Ishikawa (cell line): ENCODE results near the gene EIF3L.

Experiments used
- CEBPB ChIP-seq: IDR thresholded peaks from 2 replicates; pipeline ENCODE4 v1.6.1; 2012
- CREB1 ChIP-seq: IDR thresholded peaks from 2 replicates; pipeline ENCODE4 v1.6.1; 2012; ENCODE audit warnings: low read depth
- EGR1 ChIP-seq: IDR thresholded peaks from 2 replicates; pipeline ENCODE4 v1.6.1; 2012
- EP300 ChIP-seq: IDR thresholded peaks from 2 replicates; pipeline ENCODE4 v1.6.1; 2012; ENCODE audit warnings: borderline replicate concordance
- FOXM1 ChIP-seq: IDR thresholded peaks from 2 replicates; pipeline ENCODE4 v1.6.1; 2012; ENCODE audit warnings: low read depth, borderline replicate concordance
- MAX ChIP-seq: IDR thresholded peaks from 2 replicates; pipeline ENCODE4 v1.6.1; 2012
- NFIC ChIP-seq: IDR thresholded peaks from 2 replicates; pipeline ENCODE4 v1.6.1; 2012
- RAD21 ChIP-seq: IDR thresholded peaks from 2 replicates; pipeline ENCODE4 v1.6.1; 2012; ENCODE audit warnings: low read depth
- REST ChIP-seq: IDR thresholded peaks from 2 replicates; pipeline ENCODE4 v1.6.1; 2012; ENCODE audit warnings: low read depth, mild to moderate bottlenecking
- TAF1 ChIP-seq: IDR thresholded peaks from 2 replicates; pipeline ENCODE4 v1.6.1; 2012; ENCODE audit warnings: low read depth, mild to moderate bottlenecking
- TCF12 ChIP-seq: IDR thresholded peaks from 2 replicates; pipeline ENCODE4 v1.6.1; 2012; ENCODE audit warnings: low read depth
- TEAD4 ChIP-seq: IDR thresholded peaks from 2 replicates; pipeline ENCODE4 v1.6.1; 2012
- USF1 ChIP-seq: IDR thresholded peaks from 2 replicates; pipeline ENCODE4 v1.6.1; 2012
- YY1 ChIP-seq: IDR thresholded peaks from 2 replicates; pipeline ENCODE4 v1.6.1; 2012; ENCODE audit warnings: low read depth
- ZBTB7A ChIP-seq: IDR thresholded peaks from 2 replicates; pipeline ENCODE4 v1.6.1; 2012; ENCODE audit warnings: low read depth

The EIF3L gene

GRCh38 chr22:37862570-37863325 is 13.5 kb downstream of the EIF3L start:
- TF ChIP-seq CREB1 (no peak), USF1 (no peak), CEBPB (no peak), MAX (no peak), TAF1 (no peak), TCF12 (no peak), EP300 (no peak), EGR1 (no peak), ZBTB7A (no peak), NFIC (no peak), YY1 (no peak)

GRCh38 chr22:37865510-37865909 is 16.3 kb downstream of the EIF3L start:
- TF ChIP-seq TAF1, result no peak
- TF ChIP-seq ZBTB7A, result no peak
- no peak for TF ChIP-seq USF1
- no peak for TF ChIP-seq NFIC
- no peak for TF ChIP-seq FOXM1
- TF ChIP-seq CREB1, result no peak
- TF ChIP-seq TCF12, result no peak
- TF ChIP-seq CEBPB, result no peak
- no peak for TF ChIP-seq TEAD4

- TF ChIP-seq TAF1, result no peak
- TF ChIP-seq CREB1, result no peak
- TF ChIP-seq TCF12, result no peak
- TF ChIP-seq NFIC, result no peak
- no peak for TF ChIP-seq CEBPB
These were observed 21.1 kb downstream of the EIF3L start for GRCh38 chr22:37870273-37870672.

- TF ChIP-seq ZBTB7A (no peak), FOXM1 (no peak), EP300 (no peak), CREB1 (no peak), CEBPB (no peak), YY1 (no peak), NFIC (no peak), EGR1 (no peak), RAD21 (no peak), TEAD4 (no peak), REST (no peak), TAF1 (no peak), TCF12 (no peak), MAX (no peak), USF1 (no peak)
These were observed 31.6 kb downstream of the EIF3L start for GRCh38 chr22:37880668-37881440.

GRCh38 chr22:37884420-37884819 is 35.2 kb downstream of the EIF3L start:
- TF ChIP-seq CEBPB, result no peak
- TF ChIP-seq FOXM1, result no peak
- TF ChIP-seq TAF1, result no peak
- TF ChIP-seq YY1, result no peak
- no peak for TF ChIP-seq USF1
- no peak for TF ChIP-seq MAX
- TF ChIP-seq TEAD4, result no peak
- TF ChIP-seq ZBTB7A, result no peak
- TF ChIP-seq RAD21, result no peak
- TF ChIP-seq EGR1, result no peak
- TF ChIP-seq REST, result no peak
- no peak for TF ChIP-seq EP300
- TF ChIP-seq NFIC, result no peak
- TF ChIP-seq CREB1, result no peak
- no peak for TF ChIP-seq TCF12
